ENCODE results near the gene SQSTM1.

- TF ChIP-seq CTCF (IDR thresholded peaks at IDR 0.05; ENCODE audit: low read depth, low read length, missing input control) (no peak), TAF1 (conservative IDR thresholded peaks at IDR 0.05) (no peak), EGR1 (IDR thresholded peaks at IDR 0.05; ENCODE audit: low read depth in 2 of 2) (no peak), RAD21 (IDR thresholded peaks at IDR 0.05) (no peak)
These were observed 18.4 kb upstream of the SQSTM1 start for GRCh38 chr5:179802207-179802883.

All from liver (tissue), 3 donors.